GM19035 (cell line): ENCODE data around the gene REXO5.

ENCODE experiments used
- ATAC-seq: cut with Tn5 transposase; IDR thresholded peaks from one replicate; pipeline ENCODE4 v1.9.1; 2021; ENCODE audit not compliant: unreplicated experiment

The REXO5 gene

DNA sequence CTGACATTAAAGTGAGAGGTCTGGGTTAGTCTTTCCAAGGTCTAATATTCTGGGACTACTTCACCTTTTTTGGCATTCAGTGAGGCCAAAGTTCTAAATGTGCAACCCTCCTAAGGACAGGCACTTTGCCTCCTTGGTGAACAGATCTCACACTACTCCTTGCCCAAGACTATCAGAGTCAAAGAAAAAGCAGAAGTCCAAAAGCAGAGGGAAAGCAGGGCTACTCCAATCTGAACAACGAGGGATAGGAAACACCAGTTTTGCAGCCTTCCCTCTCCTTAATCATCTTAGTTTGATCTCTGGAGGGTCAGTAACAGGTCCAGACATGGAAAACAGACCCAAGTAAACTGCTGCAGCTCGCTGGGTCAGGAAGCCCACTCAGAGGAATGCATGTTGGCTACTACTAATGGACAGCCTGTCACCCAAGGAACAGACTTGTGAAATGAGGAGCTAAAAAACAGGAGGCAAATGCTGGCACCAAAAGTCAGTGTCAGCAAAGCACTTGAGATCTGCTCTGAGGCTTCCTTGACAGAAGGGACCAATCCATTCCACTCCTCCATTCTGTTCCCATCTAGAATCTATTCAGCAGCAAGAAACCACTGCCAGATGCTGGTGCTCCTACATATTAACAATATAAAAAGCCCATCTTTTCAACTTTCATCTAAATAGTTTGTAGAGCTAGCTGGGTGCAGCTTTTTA is 63.9 kb downstream of the REXO5 start:
- ATAC-seq = no peak

DNA sequence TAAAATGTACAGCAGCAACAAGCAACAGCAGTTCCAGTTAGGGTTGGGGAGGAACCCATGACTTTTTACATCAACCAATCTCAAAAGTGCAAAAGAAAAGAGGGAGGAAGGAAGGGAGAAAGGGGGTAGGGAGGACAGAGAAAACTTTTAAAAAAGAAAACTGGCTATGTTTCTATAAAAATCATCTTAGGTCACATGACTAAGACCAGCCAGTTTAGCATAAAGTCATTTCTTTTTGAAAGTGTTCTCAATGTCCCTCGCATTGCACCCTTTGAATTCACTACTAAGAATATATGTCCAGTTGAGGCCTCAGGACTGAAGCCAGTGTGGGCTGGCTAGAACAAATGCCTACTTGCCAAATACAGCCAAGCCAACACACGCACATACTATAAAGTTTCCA is 64.9 kb downstream of the REXO5 start:
- no peak for ATAC-seq

DNA sequence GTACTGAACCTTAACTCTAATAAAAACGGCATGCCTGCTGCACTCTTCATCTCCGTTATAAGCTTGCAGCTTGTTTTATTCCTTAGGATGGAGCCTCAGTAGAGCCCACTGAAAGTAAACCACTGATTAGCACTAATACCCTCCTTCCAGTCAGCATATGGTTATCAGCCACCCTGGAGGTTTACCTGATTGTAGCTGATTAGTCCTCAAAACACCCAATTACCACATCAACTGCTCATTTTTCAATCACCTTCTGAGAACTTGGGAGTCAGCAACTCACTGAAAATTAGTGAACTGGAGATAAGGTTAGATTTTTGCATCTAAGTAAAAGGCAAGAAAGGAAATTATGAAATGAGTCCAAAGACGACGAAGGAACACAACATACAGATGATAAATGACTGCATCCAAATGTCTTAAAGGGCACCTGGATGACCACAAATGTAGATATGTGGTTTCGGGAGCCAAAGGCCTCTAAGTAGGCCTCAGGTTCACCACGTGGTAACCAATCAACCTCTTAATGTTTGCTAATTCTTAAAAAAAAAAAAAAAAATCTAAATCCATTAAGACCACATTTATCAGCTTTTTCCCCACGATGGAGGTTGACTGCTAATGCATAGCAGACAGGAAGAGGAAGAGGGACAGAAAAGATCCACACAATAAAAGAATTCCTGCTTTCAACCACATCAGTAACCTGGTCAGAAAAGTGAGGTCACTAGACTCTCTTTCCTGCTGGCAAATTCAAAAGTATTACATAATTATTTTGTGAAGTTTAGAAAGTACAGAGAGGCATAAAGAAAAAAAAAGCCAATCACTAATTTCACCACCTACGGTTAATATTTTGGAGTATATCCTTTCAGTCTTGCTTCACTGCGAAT is 65.9 kb downstream of the REXO5 start:
- no peak for ATAC-seq

DNA sequence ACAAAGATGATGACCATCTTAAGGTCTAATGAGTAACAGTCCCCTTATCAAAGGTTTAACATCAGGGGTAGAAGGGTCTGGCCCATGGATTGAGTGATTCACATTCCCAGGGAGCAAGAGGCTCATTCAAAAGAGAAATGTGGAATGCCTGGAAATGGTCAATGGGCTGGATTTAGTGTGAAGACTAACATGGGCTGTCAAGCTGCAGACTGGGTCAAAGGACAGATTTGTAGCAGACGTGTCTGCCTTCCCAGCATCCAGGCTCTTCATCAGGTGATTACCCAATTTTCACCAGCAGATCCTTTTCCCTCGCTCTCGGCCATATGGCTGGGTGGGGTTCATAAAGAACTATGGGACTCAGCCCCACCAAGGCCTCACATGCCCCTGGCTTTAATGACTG is 67.0 kb downstream of the REXO5 start:
- ATAC-seq = no peak

DNA sequence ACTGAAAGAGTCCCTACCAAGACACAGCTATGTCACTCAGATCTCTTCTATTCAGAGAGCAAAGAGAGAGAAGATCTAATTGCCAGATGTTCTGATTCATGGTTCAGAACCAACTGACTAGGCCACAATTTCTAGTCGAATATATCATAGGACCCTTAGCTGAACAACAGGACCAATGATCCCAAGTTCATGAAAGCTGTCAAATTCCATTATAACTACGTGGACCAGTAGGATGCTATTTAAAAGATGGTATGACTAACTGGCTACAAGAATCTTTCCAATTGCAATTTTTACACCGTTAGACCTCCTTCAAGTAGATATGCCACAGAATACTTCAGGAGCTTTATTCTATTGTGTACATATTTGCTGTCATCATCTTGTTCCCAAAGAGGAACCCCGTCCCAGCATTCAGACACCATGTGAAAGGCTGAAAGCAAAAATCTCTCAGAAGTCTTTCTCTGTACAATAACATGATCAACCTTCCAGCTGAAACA is 67.8 kb downstream of the REXO5 start:
- no peak for ATAC-seq

DNA sequence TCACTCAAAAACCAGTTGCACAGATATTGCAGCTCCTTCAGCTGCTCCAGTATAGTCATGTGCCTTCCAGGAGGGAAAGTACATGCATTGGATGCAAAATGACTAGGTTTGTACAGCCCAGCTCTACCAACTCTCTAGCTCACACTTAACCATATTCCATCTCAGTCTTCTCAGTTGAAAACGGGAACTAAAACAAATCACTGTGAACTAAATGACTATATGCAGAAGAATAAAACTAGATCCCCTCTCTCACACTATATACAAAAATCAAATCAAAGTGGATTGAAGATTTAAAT is 69.0 kb downstream of the REXO5 start:
- ATAC-seq = no peak

DNA sequence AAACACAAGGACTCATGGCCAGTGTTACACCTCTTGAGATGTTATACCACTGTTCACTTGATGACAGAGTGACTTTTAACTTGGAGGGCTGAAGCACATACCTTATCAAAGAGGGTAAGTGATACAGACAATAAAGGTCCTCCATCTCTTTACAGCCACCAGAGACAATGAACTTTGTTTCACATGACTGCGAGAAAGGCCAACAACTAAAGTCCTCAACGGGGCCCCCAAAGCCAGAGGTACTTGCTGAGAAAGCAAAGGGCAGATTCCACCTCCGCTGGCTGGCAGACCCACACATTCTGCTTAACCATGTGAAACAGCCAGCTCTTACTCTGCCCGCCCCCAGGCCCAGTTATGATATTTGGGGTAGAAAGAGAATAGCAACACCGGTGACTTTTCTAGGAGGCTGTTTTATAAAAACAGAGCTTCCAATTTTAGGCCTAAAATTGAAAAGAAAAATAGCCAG is 72.4 kb downstream of the REXO5 start:
- ATAC-seq = peak; percentile 7

DNA sequence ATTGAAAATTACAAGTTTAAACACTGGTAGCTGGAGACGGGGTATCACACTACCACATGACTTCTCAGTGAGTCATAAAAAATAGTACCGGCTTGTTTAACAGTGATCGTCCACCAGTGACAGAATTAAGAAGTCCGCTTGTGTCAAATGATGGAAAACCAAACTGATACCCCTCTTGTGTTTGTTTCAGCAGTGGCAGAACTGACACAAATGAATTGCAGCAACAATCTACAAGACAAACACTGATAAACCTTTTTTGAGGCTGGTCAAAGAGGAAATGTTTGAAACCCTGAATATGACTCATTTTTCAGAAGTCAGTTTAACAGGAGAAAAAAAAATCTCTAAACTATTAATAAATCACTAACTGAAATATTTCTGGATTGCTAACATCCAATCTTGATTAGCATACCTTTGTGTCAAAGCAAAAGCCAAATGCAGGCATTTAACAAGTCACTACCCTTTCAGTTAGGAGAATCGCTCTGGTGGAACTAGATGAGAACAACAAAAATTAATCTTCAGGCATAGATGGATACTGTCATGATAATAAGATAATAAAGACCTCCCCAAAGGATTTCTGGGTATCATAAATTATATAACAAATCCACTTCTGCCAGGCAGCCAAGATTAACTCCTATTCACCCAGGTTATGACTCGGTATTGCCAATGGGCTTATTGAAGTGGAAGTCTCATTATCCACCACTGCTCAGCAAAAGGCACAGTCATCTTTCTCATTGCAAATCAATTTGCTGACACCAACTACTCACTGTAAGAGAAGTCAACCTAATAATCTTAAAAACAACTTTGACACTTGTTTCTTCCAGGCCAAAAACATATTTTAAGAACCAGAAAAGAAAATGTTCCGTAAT is 73.1 kb downstream of the REXO5 start:
- peak; percentile 43 for ATAC-seq

DNA sequence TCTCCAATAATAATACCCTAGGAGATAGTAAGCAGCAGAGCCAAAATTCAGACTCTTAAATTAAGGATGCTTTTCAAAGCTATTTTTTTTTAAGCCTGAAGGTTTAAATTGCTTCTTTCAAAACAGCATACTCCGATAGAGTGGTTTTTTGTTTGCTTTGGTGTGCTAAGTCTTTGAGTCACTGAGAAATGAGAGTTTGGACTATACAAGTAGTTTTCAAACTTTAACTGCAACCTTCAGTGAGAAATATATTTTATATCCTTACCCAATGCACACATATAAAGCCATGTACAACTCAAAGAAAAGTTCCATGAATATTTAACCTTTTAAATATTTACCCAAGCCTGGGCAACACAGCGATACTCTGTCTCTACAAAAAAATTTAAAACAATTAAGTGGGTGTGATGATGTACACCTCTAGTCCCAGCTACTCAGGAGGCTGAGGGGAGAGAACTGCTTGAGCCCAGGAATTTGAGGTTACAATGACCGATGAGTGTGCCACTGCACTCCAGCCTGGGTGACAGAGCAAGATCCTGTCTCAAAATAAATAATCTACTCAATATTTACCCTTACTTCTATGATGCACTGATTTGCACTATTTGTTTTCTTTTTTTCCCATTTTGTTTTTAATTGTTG is 74.7 kb downstream of the REXO5 start:
- ATAC-seq = no peak

DNA sequence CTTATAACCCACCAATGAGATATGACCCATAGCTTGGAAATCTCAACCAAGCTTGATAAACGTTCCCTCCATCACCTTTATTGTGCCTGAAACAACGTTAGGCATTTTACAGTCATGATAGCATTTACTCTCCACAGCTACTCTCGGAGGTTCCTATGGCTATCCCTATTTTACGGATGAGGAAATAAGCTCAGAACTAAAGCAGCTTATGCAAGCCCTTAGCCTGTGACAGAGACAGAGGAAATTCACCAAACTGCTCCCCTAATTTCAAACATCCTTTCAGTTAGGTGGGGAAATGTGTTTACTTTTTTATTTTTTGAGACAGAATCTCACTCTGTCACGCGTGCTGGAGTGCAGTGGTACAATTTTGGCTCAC is 75.2 kb downstream of the REXO5 start:
- ATAC-seq = no peak

- ATAC-seq = no peak
Observed at GRCh38 chr16:20883554-20884239, 77.4 kb downstream of the REXO5 start.

GRCh38 chr16:20884240-20884556 is 77.9 kb downstream of the REXO5 start:
- no peak for ATAC-seq

DNA sequence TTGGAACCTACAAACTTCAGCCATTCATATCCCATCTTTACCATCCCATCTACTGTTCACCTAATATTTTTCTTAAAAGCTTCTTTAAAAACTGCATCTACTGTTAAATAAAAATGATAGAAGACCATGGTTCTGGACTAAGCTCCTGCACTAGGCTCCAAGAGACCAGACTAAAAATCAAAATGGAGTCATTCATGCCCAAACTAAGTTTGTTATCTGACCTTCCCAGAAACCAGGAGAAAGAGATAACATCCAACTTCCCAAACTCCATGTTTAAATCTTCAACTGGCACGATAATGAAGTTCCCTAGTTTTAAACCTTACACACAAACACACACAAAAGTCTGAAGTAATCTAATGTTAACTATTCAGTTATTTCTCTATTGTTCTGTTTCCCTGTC is 80.0 kb downstream of the REXO5 start:
- ATAC-seq = no peak

DNA sequence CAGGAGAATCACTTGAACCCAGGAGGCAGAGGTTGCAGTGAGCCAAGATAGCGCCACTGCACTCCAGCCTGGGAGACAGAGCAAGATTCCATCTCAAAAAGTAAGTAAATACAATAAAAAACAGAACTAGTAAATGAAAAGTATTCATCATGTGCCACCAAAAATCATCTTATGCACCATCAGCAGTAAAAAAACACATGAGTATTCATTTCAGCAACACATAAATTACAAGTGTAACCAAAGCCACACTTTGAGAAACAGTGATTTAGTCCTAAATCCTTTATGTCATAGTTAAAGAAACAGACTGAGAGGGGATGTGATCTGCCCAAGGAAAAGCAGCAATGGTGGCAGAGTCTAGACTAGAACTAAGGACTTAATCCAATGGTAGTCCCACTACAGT is 80.9 kb downstream of the REXO5 start:
- ATAC-seq = no peak

DNA sequence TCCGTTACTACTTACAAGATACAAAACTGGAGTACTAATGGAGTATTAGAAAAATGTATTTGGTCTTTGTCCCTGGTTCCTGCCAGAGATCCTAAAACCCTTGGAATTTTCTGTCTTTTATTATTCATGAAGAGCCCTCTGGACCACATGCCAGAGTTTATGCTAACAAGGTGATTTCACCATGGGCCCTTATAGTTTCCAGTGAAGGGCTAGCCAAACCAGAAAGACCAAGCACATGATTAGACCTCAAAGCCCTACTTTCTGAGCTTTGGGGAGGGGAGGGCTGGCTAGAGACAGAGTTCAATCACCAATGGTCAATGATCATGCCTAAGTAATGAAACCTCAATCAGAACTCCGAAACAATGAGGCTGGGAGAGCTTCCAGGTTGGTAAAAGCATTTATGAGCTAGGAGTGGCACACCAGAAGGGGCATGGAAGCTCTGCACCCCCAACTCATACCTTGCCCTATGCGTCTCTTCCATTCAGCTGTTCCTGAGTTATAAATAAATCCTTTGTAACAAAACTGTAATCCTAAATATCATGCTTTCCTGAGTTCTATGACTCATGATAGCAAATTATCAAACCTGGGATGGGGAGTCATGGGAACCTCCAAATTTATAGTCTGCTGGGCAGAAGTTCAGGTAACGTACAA is 83.4 kb downstream of the REXO5 start:
- no peak for ATAC-seq

GRCh38 chr16:20894388-20894787 is 88.1 kb downstream of the REXO5 start:
- ATAC-seq = no peak

DNA sequence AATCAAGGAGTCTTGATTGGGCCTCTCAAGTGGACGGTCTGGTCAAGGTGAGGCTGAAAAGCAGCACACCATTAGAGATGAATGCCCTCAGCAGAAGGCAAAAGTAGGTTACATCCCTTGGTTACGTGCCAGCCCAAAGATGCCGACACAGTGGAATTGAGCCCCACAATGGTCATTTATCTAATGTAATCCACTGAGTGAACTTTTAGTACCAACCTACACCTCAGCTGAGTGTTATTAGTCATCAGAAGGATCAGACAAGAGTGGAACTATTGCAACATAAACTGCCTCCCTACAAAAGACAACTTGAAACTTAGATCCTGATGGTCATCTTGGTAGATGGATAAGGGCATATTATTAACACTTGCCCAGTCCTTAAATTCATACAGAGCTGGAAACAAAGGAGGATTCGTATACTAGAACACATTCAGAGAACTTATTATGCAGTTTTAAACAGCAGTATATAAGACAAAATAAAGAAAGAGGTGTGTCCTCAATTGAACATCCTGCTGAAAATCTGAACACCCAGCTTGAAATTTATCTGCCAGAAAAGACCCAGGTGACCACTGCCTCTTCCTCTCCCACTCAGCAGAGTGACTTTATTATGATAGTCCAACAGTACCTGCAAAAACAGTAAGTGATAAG is 91.0 kb downstream of the REXO5 start:
- ATAC-seq = no peak

DNA sequence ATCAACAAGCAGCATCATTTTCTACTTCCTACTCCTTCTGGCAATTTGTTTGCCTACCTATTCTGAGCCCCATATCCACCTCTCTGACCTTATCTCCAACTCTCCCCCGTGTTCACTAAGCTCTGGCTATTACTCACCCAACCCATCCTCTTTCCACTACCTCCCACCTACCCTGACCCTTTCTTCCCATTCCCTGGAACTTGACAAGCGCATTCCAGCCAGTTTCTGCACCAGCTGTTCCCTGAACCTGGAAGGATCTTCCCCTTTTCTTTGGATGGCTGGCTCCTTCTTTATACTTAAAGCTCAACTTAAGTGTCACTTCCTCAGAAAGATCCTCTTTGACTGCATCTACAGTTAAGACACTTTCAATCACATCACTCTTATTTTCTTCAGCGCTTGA is 91.6 kb downstream of the REXO5 start:
- ATAC-seq = no peak

GRCh38 chr16:20899071-20899470 is 92.7 kb downstream of the REXO5 start:
- no peak for ATAC-seq
